ENCODE results near the gene TRIM3.

Gene TRIM3

GRCh38 chr11:6413791-6414201 lies 59.9 kb downstream of the TRIM3 start:
- no peak for DNase-seq
- no peak overlapping the region for H3K27ac Mint-ChIP-seq
- H3K9me3 Mint-ChIP-seq: no peaks in the 10 kb centered on the region
- H3K27me3 Mint-ChIP-seq: no peaks in the 10 kb centered on the region
- peaks cover 9 to 23% of the 10 kb centered on the region in 2 donors for H3K4me1 Mint-ChIP-seq (ENCODE audit: low read depth in 2 of 2)
- H3K4me3 Mint-ChIP-seq: no peak overlapping the region
- no peaks in the 10 kb centered on the region for H3K36me3 Mint-ChIP-seq (ENCODE audit: insufficient read depth)
- ATAC-seq (replicated peaks): peak; percentile 55

- Mint-ChIP-seq H3K9me3 (no peaks in the 10 kb centered on the region), H3K27ac (peak overlapping the region in 1 of 2 donors; percentile 76), H3K4me3 (no peak overlapping the region), H3K36me3 (ENCODE audit: insufficient read depth) (no peaks in the 10 kb centered on the region), H3K4me1 (ENCODE audit: low read depth in 2 of 2) (peaks cover 21 to 37% of the 10 kb centered on the region in 2 donors), H3K27me3 (no peaks in the 10 kb centered on the region)
- no peak for DNase-seq
- no peak for ATAC-seq (replicated peaks)
Observed at GRCh38 chr11:6411594-6412031, 62.1 kb downstream of the TRIM3 start.

GRCh38 chr11:6410695-6411430 lies 62.9 kb downstream of the TRIM3 start:
- H3K27ac Mint-ChIP-seq: peak overlapping the region in 1 of 2 donors; percentile 76
- H3K4me3 Mint-ChIP-seq: no peak overlapping the region
- no peaks in the 10 kb centered on the region for H3K36me3 Mint-ChIP-seq (ENCODE audit: insufficient read depth)
- DNase-seq (no peak), ATAC-seq (replicated peaks) (no peak)
- no peaks in the 10 kb centered on the region for H3K27me3 Mint-ChIP-seq
- peaks cover 28 to 44% of the 10 kb centered on the region in 2 donors for H3K4me1 Mint-ChIP-seq (ENCODE audit: low read depth in 2 of 2)
- H3K9me3 Mint-ChIP-seq: no peaks in the 10 kb centered on the region

- ATAC-seq (replicated peaks): no peak
- H3K27ac Mint-ChIP-seq: peak overlapping the region; percentile 15 to 47
- H3K4me3 Mint-ChIP-seq: peak overlapping the region in 1 of 2 donors; percentile 16
- no peaks in the 10 kb centered on the region for H3K27me3 Mint-ChIP-seq
- H3K9me3 Mint-ChIP-seq: no peaks in the 10 kb centered on the region
- DNase-seq: no peak
- H3K4me1 Mint-ChIP-seq (ENCODE audit: low read depth in 2 of 2): peaks cover 58 to 62% of the 10 kb centered on the region in 2 donors
- peaks cover 12% of the 10 kb centered on the region for H3K36me3 Mint-ChIP-seq (ENCODE audit: insufficient read depth)
Observed at GRCh38 chr11:6406370-6406769, 67.4 kb downstream of the TRIM3 start.

GRCh38 chr11:6405846-6406245 lies 67.9 kb downstream of the TRIM3 start:
- Mint-ChIP-seq H3K4me3 (peak overlapping the region in 1 of 2 donors; percentile 16), H3K27me3 (no peaks in the 10 kb centered on the region), H3K4me1 (ENCODE audit: low read depth in 2 of 2) (peaks cover 63 to 64% of the 10 kb centered on the region in 2 donors), H3K9me3 (no peaks in the 10 kb centered on the region), H3K27ac (peak overlapping the region; percentile 15 to 47), H3K36me3 (ENCODE audit: insufficient read depth) (peaks cover 12% of the 10 kb centered on the region)
- ATAC-seq (replicated peaks) (no peak), DNase-seq (no peak)

GRCh38 chr11:6405052-6405667 lies 68.6 kb downstream of the TRIM3 start:
- peaks cover 62 to 67% of the 10 kb centered on the region in 2 donors for H3K4me1 Mint-ChIP-seq (ENCODE audit: low read depth in 2 of 2)
- no peaks in the 10 kb centered on the region for H3K9me3 Mint-ChIP-seq
- no peak for ATAC-seq (replicated peaks)
- peak overlapping the region; percentile 87 to 88 for H3K4me3 Mint-ChIP-seq
- peak overlapping the region; percentile 92 to 97 for H3K27ac Mint-ChIP-seq
- H3K27me3 Mint-ChIP-seq: no peaks in the 10 kb centered on the region
- H3K36me3 Mint-ChIP-seq (ENCODE audit: insufficient read depth): peaks cover 13% of the 10 kb centered on the region
- no peak for DNase-seq

GRCh38 chr11:6404342-6405051 lies 69.2 kb downstream of the TRIM3 start:
- Mint-ChIP-seq H3K27ac (peak overlapping the region; percentile 92 to 97), H3K4me1 (ENCODE audit: low read depth in 2 of 2) (peaks cover 63 to 67% of the 10 kb centered on the region in 2 donors), H3K4me3 (peak overlapping the region; percentile 87 to 88), H3K27me3 (no peaks in the 10 kb centered on the region), H3K36me3 (ENCODE audit: insufficient read depth) (peaks cover 17% of the 10 kb centered on the region), H3K9me3 (no peaks in the 10 kb centered on the region)
- DNase-seq: peak in 2 of 3 experiments; percentile 9 to 15
- peak; percentile 31 for ATAC-seq (replicated peaks)

- H3K27ac Mint-ChIP-seq: peak overlapping the region; percentile 92 to 97
- DNase-seq (no peak), ATAC-seq (replicated peaks) (no peak)
- no peaks in the 10 kb centered on the region for H3K27me3 Mint-ChIP-seq
- H3K4me3 Mint-ChIP-seq: peak overlapping the region; percentile 87 to 88
- H3K36me3 Mint-ChIP-seq (ENCODE audit: insufficient read depth): peaks cover 17% of the 10 kb centered on the region
- H3K4me1 Mint-ChIP-seq (ENCODE audit: low read depth in 2 of 2): peaks cover 64 to 65% of the 10 kb centered on the region in 2 donors
- H3K9me3 Mint-ChIP-seq: no peaks in the 10 kb centered on the region
Observed at GRCh38 chr11:6403539-6403938, 70.2 kb downstream of the TRIM3 start.

- peak; percentile 64 to 71 (median 64) for DNase-seq
- H3K4me1 Mint-ChIP-seq (ENCODE audit: low read depth in 2 of 2): peaks cover 61 to 62% of the 10 kb centered on the region in 2 donors
- peaks cover 17% of the 10 kb centered on the region for H3K36me3 Mint-ChIP-seq (ENCODE audit: insufficient read depth)
- no peaks in the 10 kb centered on the region for H3K9me3 Mint-ChIP-seq
- peak overlapping the region; percentile 87 to 88 for H3K4me3 Mint-ChIP-seq
- peak; percentile 93 for ATAC-seq (replicated peaks)
- no peaks in the 10 kb centered on the region for H3K27me3 Mint-ChIP-seq
- peak overlapping the region; percentile 92 to 97 for H3K27ac Mint-ChIP-seq
Observed at GRCh38 chr11:6402561-6402981, 71.2 kb downstream of the TRIM3 start.

- ATAC-seq (replicated peaks) (peak; percentile 35), DNase-seq (peak in 1 of 3 experiments; percentile 24)
- H3K36me3 Mint-ChIP-seq (ENCODE audit: insufficient read depth): peaks cover 17% of the 10 kb centered on the region
- peak overlapping the region; percentile 92 to 97 for H3K27ac Mint-ChIP-seq
- H3K4me1 Mint-ChIP-seq (ENCODE audit: low read depth in 2 of 2): peaks cover 58 to 59% of the 10 kb centered on the region in 2 donors
- peak overlapping the region; percentile 87 to 88 for H3K4me3 Mint-ChIP-seq
- H3K27me3 Mint-ChIP-seq: no peaks in the 10 kb centered on the region
- H3K9me3 Mint-ChIP-seq: no peaks in the 10 kb centered on the region
Observed at GRCh38 chr11:6402061-6402470, 71.7 kb downstream of the TRIM3 start.

GRCh38 chr11:6401464-6401863 lies 72.3 kb downstream of the TRIM3 start:
- DNase-seq: no peak
- Mint-ChIP-seq H3K9me3 (no peaks in the 10 kb centered on the region), H3K36me3 (ENCODE audit: insufficient read depth) (peaks cover 17% of the 10 kb centered on the region), H3K4me1 (ENCODE audit: low read depth in 2 of 2) (peaks cover 56% of the 10 kb centered on the region in 2 donors), H3K4me3 (peak overlapping the region; percentile 5 to 47), H3K27ac (peak overlapping the region; percentile 92 to 97), H3K27me3 (no peaks in the 10 kb centered on the region)
- ATAC-seq (replicated peaks): no peak

GRCh38 chr11:6400431-6401345 lies 73.1 kb downstream of the TRIM3 start:
- Mint-ChIP-seq H3K9me3 (no peaks in the 10 kb centered on the region), H3K27me3 (no peaks in the 10 kb centered on the region), H3K4me3 (peak overlapping the region; percentile 5 to 47), H3K4me1 (ENCODE audit: low read depth in 2 of 2) (peaks cover 52 to 54% of the 10 kb centered on the region in 2 donors), H3K36me3 (ENCODE audit: insufficient read depth) (peaks cover 23% of the 10 kb centered on the region), H3K27ac (peak overlapping the region; percentile 74 to 92)
- DNase-seq (no peak), ATAC-seq (replicated peaks) (no peak)
